Measurements from ENCODE around the gene TFEC.

The TFEC gene

DNA sequence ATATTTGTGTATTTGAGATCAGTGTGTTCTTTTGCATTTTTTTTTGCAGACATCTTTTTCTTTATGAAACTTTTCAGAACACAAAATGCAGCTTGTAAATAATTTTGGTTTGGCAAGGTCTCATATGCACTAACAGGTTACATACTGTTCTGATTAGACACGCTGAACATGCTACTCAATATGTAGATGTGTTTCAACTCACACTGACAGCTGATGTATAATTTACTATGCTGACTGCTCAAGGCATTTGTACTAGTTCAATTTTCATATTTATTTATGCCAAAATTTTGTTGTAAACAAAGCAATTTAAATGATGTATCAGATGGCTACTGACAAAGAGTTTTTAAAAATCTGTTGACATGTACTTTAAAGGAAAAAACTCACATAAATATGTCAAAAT lies 123.8 kb downstream of the TFEC start:
- DNase-seq (ENCODE audit: low read depth in 1 of 2, low spot score in 1 of 2): no peak
- Histone ChIP-seq H3K4me3 (replicated peaks; ENCODE audit: insufficient read depth, low read length) (no peak overlapping the region), H3K27ac (replicated peaks) (no peak overlapping the region), H3K27me3 (ENCODE audit: insufficient read depth, poor library complexity, severe bottlenecking) (peaks cover 7% of the 10 kb centered on the region)
- TF ChIP-seq, protein P1, sequence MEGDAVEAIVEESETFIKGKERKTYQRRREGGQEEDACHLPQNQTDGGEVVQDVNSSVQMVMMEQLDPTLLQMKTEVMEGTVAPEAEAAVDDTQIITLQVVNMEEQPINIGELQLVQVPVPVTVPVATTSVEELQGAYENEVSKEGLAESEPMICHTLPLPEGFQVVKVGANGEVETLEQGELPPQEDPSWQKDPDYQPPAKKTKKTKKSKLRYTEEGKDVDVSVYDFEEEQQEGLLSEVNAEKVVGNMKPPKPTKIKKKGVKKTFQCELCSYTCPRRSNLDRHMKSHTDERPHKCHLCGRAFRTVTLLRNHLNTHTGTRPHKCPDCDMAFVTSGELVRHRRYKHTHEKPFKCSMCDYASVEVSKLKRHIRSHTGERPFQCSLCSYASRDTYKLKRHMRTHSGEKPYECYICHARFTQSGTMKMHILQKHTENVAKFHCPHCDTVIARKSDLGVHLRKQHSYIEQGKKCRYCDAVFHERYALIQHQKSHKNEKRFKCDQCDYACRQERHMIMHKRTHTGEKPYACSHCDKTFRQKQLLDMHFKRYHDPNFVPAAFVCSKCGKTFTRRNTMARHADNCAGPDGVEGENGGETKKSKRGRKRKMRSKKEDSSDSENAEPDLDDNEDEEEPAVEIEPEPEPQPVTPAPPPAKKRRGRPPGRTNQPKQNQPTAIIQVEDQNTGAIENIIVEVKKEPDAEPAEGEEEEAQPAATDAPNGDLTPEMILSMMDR (IDR thresholded peaks at IDR 0.05; ENCODE audit: insufficient read depth, low read length): no peak
- no peak for TF ChIP-seq GABPA (IDR thresholded peaks at IDR 0.05; ENCODE audit: low read depth)
- TF ChIP-seq, protein P2, sequence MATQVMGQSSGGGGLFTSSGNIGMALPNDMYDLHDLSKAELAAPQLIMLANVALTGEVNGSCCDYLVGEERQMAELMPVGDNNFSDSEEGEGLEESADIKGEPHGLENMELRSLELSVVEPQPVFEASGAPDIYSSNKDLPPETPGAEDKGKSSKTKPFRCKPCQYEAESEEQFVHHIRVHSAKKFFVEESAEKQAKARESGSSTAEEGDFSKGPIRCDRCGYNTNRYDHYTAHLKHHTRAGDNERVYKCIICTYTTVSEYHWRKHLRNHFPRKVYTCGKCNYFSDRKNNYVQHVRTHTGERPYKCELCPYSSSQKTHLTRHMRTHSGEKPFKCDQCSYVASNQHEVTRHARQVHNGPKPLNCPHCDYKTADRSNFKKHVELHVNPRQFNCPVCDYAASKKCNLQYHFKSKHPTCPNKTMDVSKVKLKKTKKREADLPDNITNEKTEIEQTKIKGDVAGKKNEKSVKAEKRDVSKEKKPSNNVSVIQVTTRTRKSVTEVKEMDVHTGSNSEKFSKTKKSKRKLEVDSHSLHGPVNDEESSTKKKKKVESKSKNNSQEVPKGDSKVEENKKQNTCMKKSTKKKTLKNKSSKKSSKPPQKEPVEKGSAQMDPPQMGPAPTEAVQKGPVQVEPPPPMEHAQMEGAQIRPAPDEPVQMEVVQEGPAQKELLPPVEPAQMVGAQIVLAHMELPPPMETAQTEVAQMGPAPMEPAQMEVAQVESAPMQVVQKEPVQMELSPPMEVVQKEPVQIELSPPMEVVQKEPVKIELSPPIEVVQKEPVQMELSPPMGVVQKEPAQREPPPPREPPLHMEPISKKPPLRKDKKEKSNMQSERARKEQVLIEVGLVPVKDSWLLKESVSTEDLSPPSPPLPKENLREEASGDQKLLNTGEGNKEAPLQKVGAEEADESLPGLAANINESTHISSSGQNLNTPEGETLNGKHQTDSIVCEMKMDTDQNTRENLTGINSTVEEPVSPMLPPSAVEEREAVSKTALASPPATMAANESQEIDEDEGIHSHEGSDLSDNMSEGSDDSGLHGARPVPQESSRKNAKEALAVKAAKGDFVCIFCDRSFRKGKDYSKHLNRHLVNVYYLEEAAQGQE (IDR thresholded peaks at IDR 0.05; ENCODE audit: insufficient replicate concordance, low read depth): no peak
- TF ChIP-seq POLR2AphosphoS5 (IDR thresholded peaks at IDR 0.05; ENCODE audit: low read depth): no peak
- TF ChIP-seq SPI1 (IDR thresholded peaks at IDR 0.05; ENCODE audit: borderline replicate concordance, low read depth): no peak

DNA sequence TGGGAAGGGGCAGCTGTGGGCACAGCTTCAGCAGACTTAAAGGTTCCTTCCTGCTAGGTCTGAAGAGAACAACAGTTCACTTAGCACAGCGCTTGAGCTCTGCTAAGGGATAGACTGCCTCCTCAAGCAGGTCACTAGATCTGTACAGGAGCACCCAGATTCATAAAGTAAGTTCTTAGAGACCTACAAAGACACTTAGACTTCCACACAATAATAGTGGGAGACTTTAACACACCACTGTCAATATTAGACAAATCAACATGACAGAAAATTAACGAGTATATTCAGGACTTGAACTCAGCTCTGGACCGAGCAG lies 140.9 kb downstream of the TFEC start:
- Histone ChIP-seq H3K27ac (replicated peaks) (no peak overlapping the region), H3K4me3 (replicated peaks; ENCODE audit: insufficient read depth, low read length) (no peak overlapping the region), H3K27me3 (ENCODE audit: insufficient read depth, poor library complexity, severe bottlenecking) (no peaks in the 10 kb centered on the region)
- DNase-seq (ENCODE audit: low read depth in 1 of 2, low spot score in 1 of 2): no peak
- TF ChIP-seq, protein P2 (IDR thresholded peaks at IDR 0.05; ENCODE audit: insufficient replicate concordance, low read depth): no peak
- TF ChIP-seq GABPA (IDR thresholded peaks at IDR 0.05; ENCODE audit: low read depth): no peak
- TF ChIP-seq, protein P1 (IDR thresholded peaks at IDR 0.05; ENCODE audit: insufficient read depth, low read length): no peak
- no peak for TF ChIP-seq POLR2AphosphoS5 (IDR thresholded peaks at IDR 0.05; ENCODE audit: low read depth)
- no peak for TF ChIP-seq SPI1 (IDR thresholded peaks at IDR 0.05; ENCODE audit: borderline replicate concordance, low read depth)

DNA sequence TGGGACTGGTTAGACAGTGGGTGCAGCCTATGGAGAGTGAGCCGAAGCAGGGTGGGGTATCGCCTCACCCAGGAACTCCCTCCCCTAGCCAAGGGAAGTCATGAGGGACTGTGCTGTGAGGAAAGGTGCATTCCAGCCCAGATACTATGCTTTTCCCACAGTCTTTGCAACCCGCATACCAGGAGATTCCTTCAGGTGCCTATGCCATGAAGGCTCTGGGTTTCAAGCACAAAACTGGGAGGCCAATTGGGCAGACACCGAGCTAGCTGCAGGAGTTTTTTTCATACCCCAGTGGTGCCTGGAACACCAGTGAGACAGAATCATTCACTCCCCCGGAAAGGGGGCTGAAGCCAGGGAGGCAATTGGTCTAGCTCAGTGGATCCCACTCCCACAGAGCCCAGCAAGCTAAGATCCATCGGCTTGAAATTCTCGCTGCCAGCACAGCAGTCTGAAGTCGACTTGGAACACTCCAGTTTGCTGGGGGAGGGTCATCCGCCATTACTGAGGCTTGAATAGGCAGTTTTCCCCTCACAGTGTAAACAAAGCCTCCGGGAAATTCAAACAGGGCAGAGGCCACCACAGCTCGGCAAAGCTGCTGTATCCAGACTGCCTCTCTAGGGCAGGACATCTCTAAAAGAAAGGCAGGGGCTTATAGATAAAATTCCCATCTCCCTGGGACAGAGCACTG lies 141.4 kb downstream of the TFEC start:
- TF ChIP-seq, protein P1 (IDR thresholded peaks at IDR 0.05; ENCODE audit: insufficient read depth, low read length): no peak
- TF ChIP-seq, protein P2 (IDR thresholded peaks at IDR 0.05; ENCODE audit: insufficient replicate concordance, low read depth): no peak
- TF ChIP-seq SPI1 (IDR thresholded peaks at IDR 0.05; ENCODE audit: borderline replicate concordance, low read depth) (no peak), POLR2AphosphoS5 (IDR thresholded peaks at IDR 0.05; ENCODE audit: low read depth) (no peak), GABPA (IDR thresholded peaks at IDR 0.05; ENCODE audit: low read depth) (no peak)
- no peak overlapping the region for H3K27ac ChIP-seq (replicated peaks)
- H3K27me3 ChIP-seq (ENCODE audit: insufficient read depth, poor library complexity, severe bottlenecking): no peaks in the 10 kb centered on the region
- no peak overlapping the region for H3K4me3 ChIP-seq (replicated peaks; ENCODE audit: insufficient read depth, low read length)
- no peak for DNase-seq (ENCODE audit: low read depth in 1 of 2, low spot score in 1 of 2)

Measured in HL-60 (cell line).